GM19328 (cell line): ENCODE results near the gene GJA3.

Experiments
- ATAC-seq: cut with Tn5 transposase; IDR thresholded peaks from one replicate; pipeline ENCODE4 v1.9.1; 2021; ENCODE audit warnings: mild to moderate bottlenecking, moderate library complexity; ENCODE audit not compliant: unreplicated experiment

Gene GJA3

DNA sequence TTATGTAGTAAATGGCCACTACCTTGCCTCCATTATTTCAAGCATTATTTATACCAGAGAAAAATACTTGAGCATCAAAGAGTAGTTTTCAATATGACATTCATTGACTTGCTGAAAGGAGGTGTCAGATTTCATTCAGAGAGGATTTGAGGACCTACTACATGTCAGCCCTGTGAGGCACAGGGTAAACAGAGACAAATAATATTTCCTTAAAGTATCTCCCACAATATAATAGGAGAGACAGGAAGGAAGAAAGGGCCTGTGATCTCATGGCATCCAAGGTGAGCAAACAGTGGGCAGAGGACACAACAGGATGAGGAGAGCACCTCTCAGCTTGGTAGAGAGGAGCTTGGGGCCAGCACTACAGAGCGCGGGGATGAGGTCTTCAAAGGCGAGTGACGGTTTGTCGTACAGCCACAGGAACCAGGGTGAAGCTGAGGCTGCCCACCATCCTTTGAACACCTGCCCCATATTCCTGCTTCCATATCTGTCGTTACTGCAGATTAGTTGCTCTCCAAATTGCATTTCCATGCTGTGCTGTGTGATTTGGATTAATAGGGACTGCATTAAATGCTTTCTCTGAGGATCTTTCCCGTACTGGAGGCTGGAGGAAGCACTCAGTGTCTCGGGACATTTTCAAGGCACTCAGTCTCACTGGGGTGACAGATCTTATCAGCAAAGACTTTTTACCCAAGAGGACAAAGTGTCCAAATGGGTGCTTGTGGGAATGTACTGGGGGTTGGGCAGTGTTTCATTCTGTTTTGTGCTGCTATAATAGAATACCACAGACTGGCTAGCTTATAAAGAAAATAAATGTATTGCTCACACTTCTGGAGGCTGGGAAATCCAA, 59.2 kb downstream of the GJA3 start:
- no peak for ATAC-seq

DNA sequence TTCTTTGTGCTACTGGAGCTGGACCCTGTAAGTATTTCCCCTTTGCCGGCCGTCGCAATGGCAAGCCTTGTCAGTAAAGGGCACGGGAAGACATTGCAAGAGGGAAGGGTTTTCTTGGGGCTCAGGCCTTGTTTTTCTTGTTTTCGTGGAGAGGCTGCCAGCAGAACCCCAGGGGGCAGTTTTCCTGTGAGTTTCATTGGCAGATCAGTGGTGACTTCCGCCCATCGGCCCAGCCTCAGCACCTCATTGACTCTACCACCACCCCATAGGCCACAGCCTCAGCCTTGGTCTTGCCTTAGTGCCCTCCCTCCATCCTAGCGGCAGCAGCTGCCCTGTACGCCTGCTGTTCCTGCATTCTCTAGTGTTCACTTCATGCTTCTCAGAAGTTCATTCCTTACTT, 61.5 kb downstream of the GJA3 start:
- ATAC-seq = no peak

DNA sequence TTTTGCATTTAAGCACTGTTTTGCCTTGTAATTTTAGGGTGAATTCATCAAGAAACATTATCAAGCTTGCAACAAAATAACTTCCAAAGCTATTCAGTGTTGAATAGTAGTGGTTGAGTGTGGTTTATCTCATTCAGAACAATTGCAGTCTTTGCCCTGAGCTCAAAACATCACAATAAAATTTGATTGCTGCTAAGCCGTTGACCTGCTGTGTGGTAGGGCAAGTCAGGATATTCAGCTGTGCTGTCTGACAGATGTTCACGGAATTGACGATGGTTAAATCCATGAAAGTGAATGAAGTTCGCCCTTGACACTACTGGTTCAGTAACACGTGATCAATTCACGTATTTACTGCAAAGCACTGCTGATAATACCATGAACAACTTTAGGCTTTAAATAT, 66.9 kb downstream of the GJA3 start:
- ATAC-seq = no peak

DNA sequence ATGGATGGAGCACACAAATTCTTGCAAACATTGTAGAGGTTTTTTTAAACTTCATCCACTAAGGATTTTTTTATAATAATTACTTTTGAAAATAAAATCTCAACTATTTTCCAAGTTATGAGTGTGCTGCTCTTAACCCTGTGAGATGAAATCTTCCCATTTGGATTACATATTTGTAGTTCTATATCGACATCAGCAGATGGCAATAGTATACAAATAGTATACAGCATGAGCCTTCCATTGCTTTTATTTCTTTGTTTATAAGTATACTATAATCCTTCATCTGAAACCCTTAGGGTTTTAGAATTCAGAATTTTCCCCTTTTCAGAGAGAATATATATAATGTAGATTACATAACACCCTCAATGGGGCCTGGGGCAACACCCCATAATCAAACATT, 70.5 kb downstream of the GJA3 start:
- no peak for ATAC-seq
